Measurements from ENCODE around the gene COL8A1.

DNA sequence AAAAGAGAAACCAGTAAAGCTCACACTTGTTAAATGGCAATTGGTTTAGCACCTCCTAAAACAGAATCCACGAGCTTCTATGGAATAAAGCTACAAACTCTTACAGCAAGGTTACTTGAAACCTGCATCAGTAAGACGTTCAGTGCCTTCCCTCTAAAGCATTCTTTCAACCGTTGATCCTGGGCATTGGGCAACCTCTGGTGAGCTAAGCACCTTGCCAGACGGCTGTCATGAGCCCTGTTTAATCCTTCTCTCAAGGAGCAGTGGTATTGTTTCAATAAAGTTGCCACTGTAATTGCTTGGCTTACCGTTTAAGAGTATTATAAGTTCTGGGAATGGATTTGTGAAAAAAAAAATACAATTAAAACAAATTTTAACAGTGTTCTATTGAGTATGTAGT, 75.0 kb downstream of the COL8A1 start:
- TF ChIP-seq, protein P1, sequence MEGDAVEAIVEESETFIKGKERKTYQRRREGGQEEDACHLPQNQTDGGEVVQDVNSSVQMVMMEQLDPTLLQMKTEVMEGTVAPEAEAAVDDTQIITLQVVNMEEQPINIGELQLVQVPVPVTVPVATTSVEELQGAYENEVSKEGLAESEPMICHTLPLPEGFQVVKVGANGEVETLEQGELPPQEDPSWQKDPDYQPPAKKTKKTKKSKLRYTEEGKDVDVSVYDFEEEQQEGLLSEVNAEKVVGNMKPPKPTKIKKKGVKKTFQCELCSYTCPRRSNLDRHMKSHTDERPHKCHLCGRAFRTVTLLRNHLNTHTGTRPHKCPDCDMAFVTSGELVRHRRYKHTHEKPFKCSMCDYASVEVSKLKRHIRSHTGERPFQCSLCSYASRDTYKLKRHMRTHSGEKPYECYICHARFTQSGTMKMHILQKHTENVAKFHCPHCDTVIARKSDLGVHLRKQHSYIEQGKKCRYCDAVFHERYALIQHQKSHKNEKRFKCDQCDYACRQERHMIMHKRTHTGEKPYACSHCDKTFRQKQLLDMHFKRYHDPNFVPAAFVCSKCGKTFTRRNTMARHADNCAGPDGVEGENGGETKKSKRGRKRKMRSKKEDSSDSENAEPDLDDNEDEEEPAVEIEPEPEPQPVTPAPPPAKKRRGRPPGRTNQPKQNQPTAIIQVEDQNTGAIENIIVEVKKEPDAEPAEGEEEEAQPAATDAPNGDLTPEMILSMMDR (IDR thresholded peaks at IDR 0.05; ENCODE audit: insufficient read depth, low read length, poor library complexity, severe bottlenecking): no peak
- TF ChIP-seq EZH2phosphoT487 (conservative IDR thresholded peaks at IDR 0.05; ENCODE audit: low read length): no peak

Measured in SU-DHL-6 (cell line).